ENCODE measurements around the gene DNASE1L3.

- TF ChIP-seq NANOG (IDR thresholded peaks at IDR 0.05; ENCODE audit: borderline replicate concordance), result no peak
- TF ChIP-seq CTCF (conservative IDR thresholded peaks at IDR 0.05; ENCODE audit: low read depth in 2 of 2), result no peak
- no peak for TF ChIP-seq POLR2AphosphoS5 (IDR thresholded peaks at IDR 0.05; ENCODE audit: low read depth)
- no peak for TF ChIP-seq EZH2phosphoT487 (IDR thresholded peaks at IDR 0.05; ENCODE audit: unreplicated experiment)
- TF ChIP-seq CREB1 (CRISPR knock-in tag; IDR thresholded peaks at IDR 0.05; ENCODE audit: low read depth), result no peak
- TF ChIP-seq ZNF462 (CRISPR knock-in tag; IDR thresholded peaks at IDR 0.05), result no peak
- TF ChIP-seq REST (IDR thresholded peaks at IDR 0.05; ENCODE audit: unreplicated experiment), result no peak
- no peak for TF ChIP-seq ZNF114 (CRISPR knock-in tag; IDR thresholded peaks at IDR 0.05)
- TF ChIP-seq EZH2 (IDR thresholded peaks at IDR 0.05; ENCODE audit: low read depth, unreplicated experiment), result no peak
- TF ChIP-seq STAT1 (IDR thresholded peaks at IDR 0.05; ENCODE audit: unreplicated experiment), result no peak
Measured at GRCh38 chr3:58200846-58201355, 9.9 kb downstream of the DNASE1L3 start.

All from GM23338 (cell line).